Esophagus squamous epithelium (tissue), 5 donors: ENCODE measurements around the gene UBE2A. TPM values are rescaled to one million over a fixed set of nuclear protein-coding genes. Genes with fewer than 3 reads are reported as not detected.

ENCODE experiments used
- DNase-seq: peaks from one replicate; lab custom pipeline; 2025; lab: John Stamatoyannopoulos, UW
- H3K27ac ChIP-seq, 4 donors: fragments of 200-600 bp; sonication (generic); one replicate each; pipeline ENCODE4 v1.5.1; 2016 to 2019; ENCODE audit warnings: mild to moderate bottlenecking in 1 of 4
- H3K27me3 ChIP-seq, 4 donors: fragments of 200-600 bp; sonication (generic); 1 replicate in 3 of 4; 2 replicates in 1 of 4; pipeline versions ENCODE4 v1.5.1 to v1.6.0; 2017 to 2021; ENCODE audit warnings: antibody characterized with exemption in 1 of 4
- H3K36me3 ChIP-seq, 3 donors: fragments of 200-600 bp; sonication (generic); one replicate each; pipeline ENCODE4 v1.5.1; 2016 to 2019
- H3K4me1 ChIP-seq, 3 donors: fragments of 200-600 bp; sonication (generic); one replicate each; pipeline ENCODE4 v1.5.1; 2017 to 2019
- H3K4me3 ChIP-seq, 4 donors: fragments of 200-600 bp; sonication (generic); 1 replicate in 3 of 4; 2 replicates in 1 of 4; pipeline ENCODE4 v1.5.1; 2016 to 2019; ENCODE audit warnings: mild to moderate bottlenecking in 2 of 4, moderate library complexity in 1 of 4
- H3K9me3 ChIP-seq, 3 donors: fragments of 200-600 bp; sonication (generic); one replicate each; pipeline ENCODE4 v1.5.1; 2016 to 2019
- POLR2A ChIP-seq, 4 donors: fragments of 450-650 bp; IDR thresholded peaks; one replicate each; pipeline ENCODE4 v1.6.1; 2017; ENCODE audit warnings: antibody characterized with exemption in 4 of 4, mild to moderate bottlenecking in 4 of 4, moderate library complexity in 3 of 4
- WGBS, 2 donors: methylation state at CpG; one replicate each; pipeline ENCODE4 v1.1.5; 2018; 5-methylcytosine and 5-hydroxymethylcytosine counted together
- intact Hi-C: fragments of 100-400 bp; cut with DNase I; formaldehyde crosslinking; loops from one replicate; pipeline ENCODE4 v1.15.0; 2022
- total RNA-seq, 4 donors: library from RNA; depleted of rRNA; stranded (reverse); fragments of >200 nt; gene quantifications; one replicate each; pipeline ENCODE4 v1.1.0, GENCODE V29; 2016
- TF ChIP-seq, protein P1 (sequence below), 6 experiments: fragments of 450-650 bp in 4 of 6; fragments of 200-600 bp in 2 of 6; sonication (generic) in 2 of 6; IDR thresholded peaks; one replicate each; pipeline ENCODE4 v1.5.1; 2016 to 2019; ENCODE audit warnings: antibody characterized with exemption in 6 of 6, mild to moderate bottlenecking in 4 of 6, moderate library complexity in 4 of 6
- donor health status: DM: yes; HTN: yes; CAD: no.

The UBE2A gene
- total RNA-seq: 10 to 100 TPM; 26.7 to 40.9 (median 38.8) TPM

DNA sequence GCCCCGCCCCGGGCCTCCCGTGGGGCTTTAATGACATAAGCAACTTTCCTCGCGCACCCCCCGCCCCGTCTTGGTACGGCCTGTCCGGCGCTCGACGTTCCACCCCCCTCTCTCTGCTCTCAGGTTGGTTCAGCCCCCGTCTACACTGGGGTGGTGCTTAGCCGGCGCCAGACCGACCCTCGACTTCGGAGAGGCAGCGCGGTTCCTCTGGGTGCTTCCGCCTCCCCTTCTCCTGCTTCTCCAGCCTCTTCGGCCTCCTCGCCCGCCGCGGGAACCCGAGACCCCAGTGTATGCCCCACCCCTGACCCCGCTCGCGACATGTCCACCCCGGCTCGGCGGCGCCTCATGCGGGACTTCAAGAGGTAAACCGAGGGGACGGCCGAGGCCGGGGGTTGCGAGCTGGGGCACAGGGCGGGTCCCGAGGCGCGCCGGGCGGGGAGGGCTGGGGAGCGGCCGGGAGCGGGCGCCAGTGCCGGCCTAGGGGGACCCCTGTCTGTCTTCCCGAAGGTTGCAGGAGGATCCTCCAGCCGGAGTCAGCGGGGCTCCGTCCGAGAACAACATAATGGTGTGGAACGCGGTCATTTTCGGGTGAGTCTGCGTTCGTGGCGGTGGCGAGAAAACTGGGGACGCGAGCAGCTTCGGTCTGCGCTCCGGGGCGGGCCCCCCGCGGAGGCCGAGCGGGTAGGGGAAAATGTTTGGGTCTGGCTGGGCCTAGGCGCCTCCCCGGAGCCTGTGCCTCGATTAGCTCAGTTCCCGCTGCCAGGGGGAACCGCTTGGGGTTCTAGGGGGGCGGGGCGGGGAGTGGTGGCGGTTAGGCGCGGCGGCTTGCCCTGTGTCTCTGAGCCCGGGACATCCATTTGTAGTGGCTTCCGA lies at the start of gene UBE2A:
Gene UBE2A, plus strand, starts transcription at position 170 of the 873 bp plus-strand sequence. Its CDS starts 149 bp downstream, at position 319.
- Histone ChIP-seq H3K27ac (peak within 1 kb of the TSS; percentile 93 to 97 (median 96)), H3K4me1 (peaks cover 0 to 23% (median 7%) of the 10 kb centered on the region in 3 donors), H3K36me3 (no peaks in the 10 kb centered on the region), H3K4me3 (peak within 1 kb of the TSS; percentile 68 to 83 (median 75)), H3K27me3 (no peaks in the 10 kb centered on the region), H3K9me3 (no peaks in the 10 kb centered on the region)
- peak in 3 of 4 donors; percentile 6 to 84 (median 82) for TF ChIP-seq POLR2A (IDR thresholded peaks at IDR 0.05)
- TF ChIP-seq, protein P1, sequence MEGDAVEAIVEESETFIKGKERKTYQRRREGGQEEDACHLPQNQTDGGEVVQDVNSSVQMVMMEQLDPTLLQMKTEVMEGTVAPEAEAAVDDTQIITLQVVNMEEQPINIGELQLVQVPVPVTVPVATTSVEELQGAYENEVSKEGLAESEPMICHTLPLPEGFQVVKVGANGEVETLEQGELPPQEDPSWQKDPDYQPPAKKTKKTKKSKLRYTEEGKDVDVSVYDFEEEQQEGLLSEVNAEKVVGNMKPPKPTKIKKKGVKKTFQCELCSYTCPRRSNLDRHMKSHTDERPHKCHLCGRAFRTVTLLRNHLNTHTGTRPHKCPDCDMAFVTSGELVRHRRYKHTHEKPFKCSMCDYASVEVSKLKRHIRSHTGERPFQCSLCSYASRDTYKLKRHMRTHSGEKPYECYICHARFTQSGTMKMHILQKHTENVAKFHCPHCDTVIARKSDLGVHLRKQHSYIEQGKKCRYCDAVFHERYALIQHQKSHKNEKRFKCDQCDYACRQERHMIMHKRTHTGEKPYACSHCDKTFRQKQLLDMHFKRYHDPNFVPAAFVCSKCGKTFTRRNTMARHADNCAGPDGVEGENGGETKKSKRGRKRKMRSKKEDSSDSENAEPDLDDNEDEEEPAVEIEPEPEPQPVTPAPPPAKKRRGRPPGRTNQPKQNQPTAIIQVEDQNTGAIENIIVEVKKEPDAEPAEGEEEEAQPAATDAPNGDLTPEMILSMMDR (IDR thresholded peaks at IDR 0.05): peak in 3 of 6 experiments; percentile 20 to 41 (median 36)
- DNase-seq: peak; percentile 51
- intact Hi-C loops: no loop called here
- WGBS, 2 donors: 32% methylated on average over 11 of the region's 86 CpGs; no CpG with 5 or more reads in 1 of the 2 donors

DNA sequence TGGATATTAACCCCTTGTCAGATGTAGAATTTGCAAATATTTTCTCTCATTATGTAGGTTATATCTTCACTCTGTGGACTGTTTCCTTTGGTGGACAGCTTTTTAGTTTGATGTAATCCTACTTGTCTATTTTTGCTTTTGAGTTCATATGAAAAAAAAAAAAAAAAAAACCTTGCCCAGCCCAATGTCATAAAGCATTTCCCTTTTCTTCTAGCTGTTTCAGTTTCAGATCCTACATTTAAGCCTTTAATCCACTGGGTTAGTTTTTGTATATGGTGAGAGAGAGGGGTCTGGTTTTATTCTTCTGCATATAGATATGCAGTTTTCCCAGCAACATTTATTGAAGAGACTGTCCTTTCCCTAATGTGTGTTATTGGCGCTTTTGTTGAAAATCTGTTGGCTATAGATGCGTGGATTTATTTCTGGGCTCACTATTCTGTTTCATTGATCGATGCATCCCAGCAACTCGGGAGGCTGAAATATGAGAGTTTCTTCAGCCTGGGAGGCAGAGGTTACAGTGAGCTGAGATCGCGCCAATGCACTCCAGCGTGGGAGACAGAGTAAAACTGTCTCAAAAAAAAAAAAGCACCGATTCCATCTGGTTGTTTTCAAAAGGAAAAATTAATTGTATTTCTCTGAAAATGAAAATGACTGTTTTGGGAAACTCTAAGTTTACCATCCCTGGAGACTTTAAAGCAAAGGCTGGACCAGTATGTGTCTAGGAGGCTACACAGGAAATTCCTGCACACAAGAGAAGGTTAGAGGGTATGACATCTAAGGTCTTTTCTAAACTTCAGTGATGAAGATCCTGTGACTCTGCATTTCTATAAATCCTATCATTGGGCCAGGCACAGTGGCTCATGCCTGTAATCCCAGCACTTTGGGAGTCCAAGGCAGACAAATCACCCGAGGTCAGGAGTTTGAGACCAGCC lies 44.8 kb upstream of the UBE2A start:
- no peaks in the 10 kb centered on the region for H3K27me3 ChIP-seq
- H3K4me3 ChIP-seq: no peak overlapping the region
- intact Hi-C loops: no loop called here
- 76 to 82% methylated on average over 4 to 9 of the region's 9 CpGs for WGBS, 2 donors
- no peaks in the 10 kb centered on the region for H3K9me3 ChIP-seq
- no peak overlapping the region for H3K27ac ChIP-seq
- no peaks in the 10 kb centered on the region for H3K36me3 ChIP-seq
- TF ChIP-seq, protein P1 (IDR thresholded peaks at IDR 0.05): no peak
- TF ChIP-seq POLR2A (IDR thresholded peaks at IDR 0.05): no peak
- H3K4me1 ChIP-seq: no peaks in the 10 kb centered on the region
- no peak for DNase-seq

DNA sequence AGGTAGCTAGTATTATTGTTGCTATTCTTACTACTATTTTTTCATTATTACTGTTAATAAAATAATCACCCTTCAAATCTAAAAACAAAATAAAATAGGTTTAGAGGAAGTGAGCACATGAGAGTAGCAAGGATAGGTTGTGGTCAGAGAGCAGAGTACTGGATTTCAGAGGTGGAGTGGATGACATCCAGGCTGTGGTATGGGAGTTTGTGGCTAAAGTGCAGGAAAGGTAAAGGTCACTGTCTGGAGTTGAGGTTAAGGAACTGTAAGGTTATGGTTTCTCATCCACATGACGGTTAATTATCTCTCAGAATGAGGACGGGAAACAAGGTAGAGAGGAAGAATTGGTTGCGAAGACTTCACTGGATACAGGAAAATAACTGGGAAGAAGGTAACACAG lies 36.9 kb upstream of the UBE2A start:
- Histone ChIP-seq H3K27me3 (no peaks in the 10 kb centered on the region), H3K4me3 (no peak overlapping the region), H3K4me1 (no peaks in the 10 kb centered on the region), H3K27ac (no peak overlapping the region), H3K36me3 (peaks cover 0 to 38% (median 0%) of the 10 kb centered on the region in 3 donors), H3K9me3 (no peaks in the 10 kb centered on the region)
- 54 to 63% methylated on average over 3 of the region's 3 CpGs for WGBS, 2 donors
- intact Hi-C loops: no loop called here
- DNase-seq: no peak
- no peak for TF ChIP-seq POLR2A (IDR thresholded peaks at IDR 0.05)
- TF ChIP-seq, protein P1 (IDR thresholded peaks at IDR 0.05): no peak

DNA sequence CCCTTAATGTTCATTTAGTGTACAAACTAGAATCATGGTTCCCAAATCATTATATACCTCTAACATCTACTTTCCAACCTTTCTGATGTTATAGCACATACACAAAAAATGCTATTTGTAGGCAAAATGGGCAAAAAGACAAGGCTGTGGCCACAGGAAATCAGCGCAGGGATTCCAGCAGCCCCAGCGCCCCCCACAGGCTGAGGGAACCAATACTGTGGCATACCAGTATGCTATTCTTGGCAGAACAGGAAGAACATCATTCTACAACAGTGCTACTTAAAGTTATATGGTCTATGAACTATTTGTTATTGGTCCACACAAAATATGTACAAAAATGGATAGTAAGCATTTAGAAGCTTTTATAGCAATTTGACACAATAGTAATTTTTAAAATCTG lies 34.5 kb upstream of the UBE2A start:
- H3K27ac ChIP-seq: no peak overlapping the region
- WGBS, 2 donors: 24 to 60% methylated on average over 2 of the region's 2 CpGs
- H3K4me3 ChIP-seq: no peak overlapping the region
- H3K4me1 ChIP-seq: no peaks in the 10 kb centered on the region
- peaks cover 0 to 39% (median 0%) of the 10 kb centered on the region in 3 donors for H3K36me3 ChIP-seq
- intact Hi-C loops: no loop called here
- no peaks in the 10 kb centered on the region for H3K9me3 ChIP-seq
- no peaks in the 10 kb centered on the region for H3K27me3 ChIP-seq
- no peak for DNase-seq
- TF ChIP-seq, protein P1 (IDR thresholded peaks at IDR 0.05): no peak
- no peak for TF ChIP-seq POLR2A (IDR thresholded peaks at IDR 0.05)
